ENCODE data around the gene EVX2.

The EVX2 gene

GRCh38 chr2:176079285-176079830, 4.4 kb downstream of the EVX2 start:
- H3K27ac ChIP-seq, result no peak overlapping the region
- no peak for TF ChIP-seq CTCF (IDR thresholded peaks at IDR 0.05)

- H3K27ac ChIP-seq, result no peak overlapping the region
- TF ChIP-seq ZFX (IDR thresholded peaks at IDR 0.05; ENCODE audit: borderline replicate concordance) (no peak), CTCF (IDR thresholded peaks at IDR 0.05) (no peak)
These were observed 5.0 kb downstream of the EVX2 start for GRCh38 chr2:176078541-176079284.

- H3K27ac ChIP-seq, result no peak overlapping the region
- no peak for TF ChIP-seq ZFX (IDR thresholded peaks at IDR 0.05; ENCODE audit: borderline replicate concordance)
- no peak for TF ChIP-seq CTCF (IDR thresholded peaks at IDR 0.05)
These were observed 7.0 kb downstream of the EVX2 start for GRCh38 chr2:176076796-176077195.

GRCh38 chr2:176076063-176076462, 7.7 kb downstream of the EVX2 start:
- TF ChIP-seq ZFX (IDR thresholded peaks at IDR 0.05; ENCODE audit: borderline replicate concordance), result no peak
- no peak for TF ChIP-seq CTCF (IDR thresholded peaks at IDR 0.05)
- H3K27ac ChIP-seq, result no peak overlapping the region

GRCh38 chr2:176075481-176075880, 8.3 kb downstream of the EVX2 start:
- no peak overlapping the region for H3K27ac ChIP-seq
- no peak for TF ChIP-seq ZFX (IDR thresholded peaks at IDR 0.05; ENCODE audit: borderline replicate concordance)
- no peak for TF ChIP-seq CTCF (IDR thresholded peaks at IDR 0.05)

GRCh38 chr2:176074919-176075425, 8.8 kb downstream of the EVX2 start:
- no peak for TF ChIP-seq CTCF (IDR thresholded peaks at IDR 0.05)
- TF ChIP-seq ZFX (IDR thresholded peaks at IDR 0.05; ENCODE audit: borderline replicate concordance), result no peak

More at GRCh38 chr2:176074919-176075425, 8.8 kb downstream of the EVX2 start:
- H3K27ac ChIP-seq, result no peak overlapping the region

All from 22Rv1 (cell line).